H1 (cell line): Measurements from ENCODE around the gene OSTF1. TPM values are rescaled to one million over a fixed set of nuclear protein-coding genes. Genes with fewer than 3 reads are reported as not detected.

Experiments
- CTCF ChIA-PET: fragments of 300-600 bp; sonication (Branson Sonifier 250); formaldehyde crosslinking; loops from one replicate; lab custom pipeline; 2021; ENCODE audit not compliant: partially characterized antibody; lab: Charles Lee
- POLR2A ChIA-PET: fragments of 300-600 bp; sonication (Branson Sonifier 250); formaldehyde crosslinking; loops from one replicate; lab custom pipeline; 2021; ENCODE audit warnings: inconsistent platforms; ENCODE audit not compliant: partially characterized antibody; lab: Charles Lee
- DNase-seq, 2 experiments: peaks; one replicate each; pipeline versions ENCODE4 v3.0.0 to v3.0.0-alpha.2; 2010 to 2022; ENCODE audit warnings: low spot score in 2 of 2, low read depth in 1 of 2, mixed read lengths in 1 of 2
- FAIRE-seq: peaks from 2 replicates; lab custom pipeline; 2011; peaks lifted over from hg19 to GRCh38; lab: Jason Lieb, UNC
- H2AFZ ChIP-seq: 2 replicates; pipeline ENCODE4 v1.8.1; 2012; ENCODE audit warnings: low read length, inconsistent platforms
- H2AK5ac ChIP-seq: 2 replicates; pipeline ENCODE4 v1.6.1; 2013; ENCODE audit warnings: low read depth, low read length
- H2BK120ac ChIP-seq: replicated peaks from 2 replicates; pipeline ENCODE3; 2013; ENCODE audit warnings: low read depth, low read length, inconsistent platforms
- H2BK12ac ChIP-seq: 2 replicates; pipeline ENCODE4 v1.6.1; 2013; ENCODE audit warnings: low read depth, low read length
- H2BK15ac ChIP-seq: 2 replicates; pipeline ENCODE4 v1.6.1; 2013; ENCODE audit warnings: low read length
- H2BK20ac ChIP-seq: 2 replicates; pipeline ENCODE4 v1.6.1; 2013; ENCODE audit warnings: low read length
- H2BK5ac ChIP-seq: 2 replicates; pipeline ENCODE4 v1.6.1; 2013; ENCODE audit warnings: low read depth, low read length
- H3K14ac ChIP-seq: 2 replicates; pipeline ENCODE4 v1.6.1; 2013; ENCODE audit warnings: inconsistent platforms; ENCODE audit not compliant: insufficient read length
- H3K18ac ChIP-seq: 2 replicates; pipeline ENCODE4 v1.6.1; 2013; ENCODE audit warnings: low read length; ENCODE audit errors: extremely low read depth
- H3K23ac ChIP-seq: 2 replicates; pipeline ENCODE4 v1.6.1; 2013; ENCODE audit warnings: inconsistent platforms; ENCODE audit not compliant: insufficient read length
- H3K23me2 ChIP-seq: 2 replicates; pipeline ENCODE4 v1.6.1; 2013; ENCODE audit warnings: low read depth, low read length
- H3K27ac ChIP-seq: 2 replicates; pipeline ENCODE4 v1.6.1; 2011; ENCODE audit warnings: low read depth, low read length, inconsistent platforms
- H3K27me3 ChIP-seq, 4 experiments: replicated peaks in 1 of 4; 1 replicate in 1 of 4; 2 replicates in 3 of 4; pipeline versions ENCODE4 v1.6.1 to v1.8.1; 2011 to 2013; ENCODE audit warnings: low read length in 3 of 4, mild to moderate bottlenecking in 3 of 4, inconsistent platforms in 2 of 4, mixed read lengths in 2 of 4, moderate library complexity in 1 of 4; ENCODE audit not compliant: control insufficient read depth in 3 of 4, insufficient read depth in 3 of 4; ENCODE audit errors: extremely low read depth in 1 of 4
- H3K36me3 ChIP-seq, 4 experiments: 2 replicates each; pipeline versions ENCODE4 v1.6.1 to v1.8.1; 2011 to 2013; ENCODE audit warnings: mild to moderate bottlenecking in 4 of 4, low read length in 3 of 4, moderate library complexity in 2 of 4, control low read depth in 1 of 4, inconsistent platforms in 1 of 4; ENCODE audit not compliant: insufficient read depth in 4 of 4, control insufficient read depth in 2 of 4
- H3K4ac ChIP-seq: replicated peaks from 2 replicates; pipeline ENCODE3; 2013; ENCODE audit warnings: low read length, low read depth, mixed read lengths, inconsistent platforms; ENCODE audit not compliant: insufficient read length
- H3K4me1 ChIP-seq, 4 experiments: replicated peaks in 1 of 4; 1 replicate in 1 of 4; 2 replicates in 3 of 4; pipeline versions ENCODE4 v1.6.1 to v1.8.1; 2011 to 2013; ENCODE audit warnings: low read length in 3 of 4, inconsistent platforms in 2 of 4, mixed read lengths in 1 of 4; ENCODE audit not compliant: insufficient read depth in 4 of 4, control insufficient read depth in 3 of 4
- H3K4me2 ChIP-seq, 2 experiments: 2 replicates each; pipeline versions ENCODE4 v1.6.1 to v1.8.1; 2011 to 2013; ENCODE audit warnings: low read depth in 2 of 2, low read length in 2 of 2, control low read depth in 1 of 2, inconsistent platforms in 1 of 2, mild to moderate bottlenecking in 1 of 2; ENCODE audit not compliant: insufficient read depth in 1 of 2
- H3K4me3 ChIP-seq, 4 experiments: fragments of 200-600, 300-600 bp in 1 of 4; sonication (generic), shearing (Covaris generic), sonication (Bioruptor Twin) in 1 of 4; 2 replicates each; pipeline versions ENCODE4 v1.5.1 to v1.8.1; 2011 to 2016; ENCODE audit warnings: low read length in 4 of 4, low read depth in 3 of 4, control low read depth in 2 of 4, inconsistent platforms in 2 of 4, mild to moderate bottlenecking in 2 of 4, mixed read lengths in 1 of 4, moderate library complexity in 1 of 4; ENCODE audit not compliant: insufficient read depth in 2 of 4; ENCODE audit errors: extremely low read depth in 1 of 4
- H3K56ac ChIP-seq: replicated peaks from 2 replicates; pipeline ENCODE3; 2013; ENCODE audit warnings: low read depth, mild to moderate bottlenecking, mixed read lengths, low read length, inconsistent platforms; ENCODE audit not compliant: insufficient read length
- H3K79me1 ChIP-seq: 2 replicates; pipeline ENCODE4 v1.6.1; 2013; ENCODE audit warnings: low read depth, low read length, control low read depth
- H3K79me2 ChIP-seq, 2 experiments: 2 replicates each; pipeline versions ENCODE4 v1.6.1 to v1.8.1; 2012 to 2013; ENCODE audit warnings: low read length in 2 of 2, mild to moderate bottlenecking in 2 of 2, inconsistent platforms in 1 of 2; ENCODE audit not compliant: insufficient read depth in 2 of 2, control insufficient read depth in 1 of 2
- H3K9ac ChIP-seq, 4 experiments: replicated peaks in 1 of 4; 1 replicate in 1 of 4; 2 replicates in 3 of 4; pipeline versions ENCODE4 v1.6.1 to v1.8.1; 2011 to 2013; ENCODE audit warnings: low read depth in 3 of 4, low read length in 3 of 4, control low read depth in 2 of 4, mild to moderate bottlenecking in 2 of 4, moderate library complexity in 2 of 4, inconsistent platforms in 1 of 4; ENCODE audit errors: extremely low read depth in 1 of 4
- H3K9me3 ChIP-seq, 2 experiments: 2 replicates each; pipeline versions ENCODE4 v1.6.1 to v1.8.1; 2012 to 2013; ENCODE audit warnings: mild to moderate bottlenecking in 2 of 2, moderate library complexity in 2 of 2, control low read depth in 1 of 2, inconsistent platforms in 1 of 2, low read depth in 1 of 2, low read length in 1 of 2, mixed read lengths in 1 of 2; ENCODE audit not compliant: insufficient read depth in 2 of 2
- H4K20me1 ChIP-seq, 2 experiments: replicated peaks in 1 of 2; 2 replicates each; pipeline versions ENCODE3 to v1.8.1; 2011 to 2013; ENCODE audit warnings: inconsistent platforms in 2 of 2, low read length in 2 of 2, mild to moderate bottlenecking in 1 of 2; ENCODE audit not compliant: insufficient read depth in 2 of 2, control insufficient read depth in 1 of 2
- H4K5ac ChIP-seq: 2 replicates; pipeline ENCODE4 v1.6.1; 2013; ENCODE audit warnings: low read length, low read depth, mixed read lengths, inconsistent platforms; ENCODE audit not compliant: insufficient read length
- H4K8ac ChIP-seq: 2 replicates; pipeline ENCODE4 v1.8.0; 2013; ENCODE audit warnings: mild to moderate bottlenecking, moderate library complexity, low read length, inconsistent platforms; ENCODE audit not compliant: insufficient read depth; ENCODE audit errors: extremely low read depth
- H4K91ac ChIP-seq: replicated peaks from 2 replicates; pipeline ENCODE3; 2013; ENCODE audit warnings: low read length, mixed read lengths, inconsistent platforms; ENCODE audit not compliant: insufficient read length
- CBX8 ChIP-seq: fragments of 300-800, 300-1000 bp; sonication (generic); IDR thresholded peaks from 2 replicates; pipeline ENCODE4 v1.7.1; 2016; ENCODE audit warnings: low read depth, low read length, borderline replicate concordance
- EP300 ChIP-seq, 2 experiments: IDR thresholded peaks; 1 replicate in 1 of 2; 2 replicates in 1 of 2; pipeline ENCODE4 v1.6.1; 2011 to 2012; ENCODE audit warnings: low read depth in 2 of 2, low read length in 2 of 2, mild to moderate bottlenecking in 2 of 2, borderline replicate concordance in 1 of 2, inconsistent platforms in 1 of 2, moderate library complexity in 1 of 2
- GTF2F1 ChIP-seq: IDR thresholded peaks from 2 replicates; pipeline ENCODE4 v1.6.1; 2012; ENCODE audit warnings: low read depth, low read length, improper control_type of control experiment, borderline replicate concordance
- JUN ChIP-seq: IDR thresholded peaks from 2 replicates; pipeline ENCODE4 v1.6.1; 2011; ENCODE audit warnings: low read depth, mild to moderate bottlenecking, improper control_type of control experiment, low read length
- POLR2A ChIP-seq, 2 experiments: IDR thresholded peaks; 1 replicate in 1 of 2; 2 replicates in 1 of 2; pipeline ENCODE4 v1.6.1; 2011; ENCODE audit warnings: low read depth in 2 of 2, low read length in 2 of 2, mild to moderate bottlenecking in 2 of 2; ENCODE audit errors: control extremely low read depth in 1 of 2
- RAD21 ChIP-seq, 2 experiments: IDR thresholded peaks in 1 of 2; conservative IDR thresholded peaks in 1 of 2; 2 replicates each; pipeline ENCODE4 v1.6.1; 2011; ENCODE audit warnings: low read depth in 2 of 2, low read length in 2 of 2, improper control_type of control experiment in 1 of 2, inconsistent platforms in 1 of 2, mild to moderate bottlenecking in 1 of 2, moderate library complexity in 1 of 2
- RNF2 ChIP-seq: fragments of 200-900, 300-1000 bp; sonication (generic); IDR thresholded peaks from 2 replicates; pipeline ENCODE4 v1.7.1; 2016; ENCODE audit warnings: borderline replicate concordance, low read depth, mild to moderate bottlenecking, antibody characterized with exemption, low read length; ENCODE audit not compliant: poor library complexity, severe bottlenecking; ENCODE audit errors: missing control alignments
- SAP30 ChIP-seq: fragments of 300-600 bp; sonication (generic); IDR thresholded peaks from 2 replicates; pipeline ENCODE4 v1.7.1; 2012; ENCODE audit warnings: low read length, moderate library complexity, mild to moderate bottlenecking, inconsistent platforms; ENCODE audit not compliant: insufficient read depth, insufficient replicate concordance
- SP2 ChIP-seq: IDR thresholded peaks from 2 replicates; pipeline ENCODE4 v1.6.1; 2012; ENCODE audit warnings: mild to moderate bottlenecking, low read length, inconsistent platforms
- TEAD4 ChIP-seq: IDR thresholded peaks from 2 replicates; pipeline ENCODE4 v1.6.1; 2012; ENCODE audit warnings: low read depth, low read length, inconsistent platforms, mixed read lengths
- WGBS, 2 experiments: shearing (Covaris generic) in 1 of 2; methylation state at CpG; one replicate each; pipeline versions ENCODE4 v1.1.6 to v1.1.7; 2013 to 2015; ENCODE audit warnings: low lambda C conversion rate in 2 of 2, mixed read lengths in 2 of 2, inconsistent platforms in 1 of 2, low coverage in 1 of 2, missing lambda C conversion rate in 1 of 2; ENCODE audit not compliant: insufficient replicate concordance in 2 of 2, insufficient coverage in 1 of 2, insufficient read length in 1 of 2; ENCODE audit errors: extremely low coverage in 1 of 2, missing lambda C conversion rate in 1 of 2; 5-methylcytosine and 5-hydroxymethylcytosine counted together
- polyA plus RNA-seq, 7 experiments: library from polyadenylated mRNA; depleted of rRNA in 3 of 7; stranded (reverse) in 5 of 7; unstranded in 2 of 7; fragments of >200 nt in 5 of 7; fragments of 200-250 nt in 2 of 7; gene quantifications; 1 replicate in 5 of 7; 2 replicates in 1 of 7; 4 replicates in 1 of 7; pipeline versions ENCODE4 v1.2.1 to v1.2.3, GENCODE V29; 2011 to 2013; ENCODE audit warnings: missing spikeins in 2 of 7, mixed read lengths in 2 of 7
- total RNA-seq: library from RNA; stranded (reverse); fragmentation: NEBNext Ultra II Directional; extraction: Animal tissue kit (Norgen Biotek cat#: 25700); gene quantifications from 2 replicates; pipeline ENCODE4 v1.2.1, GENCODE V29; 2021
- TF ChIP-seq, protein P1 (sequence below), 3 experiments: IDR thresholded peaks; 1 replicate in 2 of 3; 2 replicates in 1 of 3; pipeline versions ENCODE4 v1.5.1 to v1.6.1; 2011; ENCODE audit warnings: low read length in 3 of 3, mild to moderate bottlenecking in 3 of 3, inconsistent platforms in 2 of 3, low read depth in 1 of 3, moderate library complexity in 1 of 3; ENCODE audit not compliant: insufficient read depth in 1 of 3; ENCODE audit errors: control extremely low read depth in 1 of 3

Gene OSTF1
- total and polyA plus RNA-seq, 2 of the 8 experiments (the other 6 are each of a cell fraction or from before 2014, with no cell fraction given), result 5.0 to 18.9 TPM

DNA sequence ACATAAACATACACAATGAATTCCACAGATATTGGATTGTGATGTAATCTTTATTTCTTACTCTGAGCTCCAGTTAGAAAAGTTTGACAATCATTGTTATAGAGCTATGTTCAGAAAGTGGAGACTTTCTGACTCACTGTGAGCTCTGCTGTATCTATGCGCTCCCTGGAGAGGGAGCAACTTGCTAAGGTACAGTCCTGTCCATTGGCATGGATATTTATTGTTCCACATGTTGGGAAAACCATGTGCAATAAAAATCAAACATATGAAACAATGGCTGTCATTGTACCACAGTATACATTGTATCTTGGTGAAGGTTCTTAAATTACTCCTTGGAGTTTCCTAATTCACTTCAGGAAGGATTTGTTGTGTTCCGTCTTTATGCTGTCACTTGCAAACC is 27.1 kb upstream of the OSTF1 start:
- H3K4ac ChIP-seq, result no peak overlapping the region
- H3K4me3 ChIP-seq, result no peak overlapping the region
- no peak overlapping the region for H3K4me2 ChIP-seq
- FAIRE-seq (no peak), DNase-seq (no peak)
- no peaks in the 10 kb centered on the region for H4K20me1 ChIP-seq
- H2AK5ac ChIP-seq, result no peak overlapping the region
- H3K4me1 ChIP-seq, result no peaks in the 10 kb centered on the region
- no peaks in the 10 kb centered on the region for H3K79me2 ChIP-seq
- no peak overlapping the region for H3K18ac ChIP-seq
- no peak overlapping the region for H3K23ac ChIP-seq
- ChIA-PET CTCF (no interaction called here), POLR2A (no interaction called here)
- H2AFZ ChIP-seq, result no peak overlapping the region
- H3K14ac ChIP-seq, result no peak overlapping the region
- H4K8ac ChIP-seq, result no peak overlapping the region
- no peak overlapping the region for H2BK12ac ChIP-seq
- H3K9me3 ChIP-seq, result peaks cover 0 to 8% of the 10 kb centered on the region in 2 experiments; a peak in 2 of 4 replicates
- no peak overlapping the region for H2BK120ac ChIP-seq
- H2BK15ac ChIP-seq, result no peak overlapping the region
- H3K36me3 ChIP-seq, result no peaks in the 10 kb centered on the region
- no peaks in the 10 kb centered on the region for H3K23me2 ChIP-seq
- H3K27me3 ChIP-seq, result no peaks in the 10 kb centered on the region
- no peak overlapping the region for H2BK5ac ChIP-seq
- H3K9ac ChIP-seq, result no peak overlapping the region
- no peaks in the 10 kb centered on the region for H3K79me1 ChIP-seq
- H3K27ac ChIP-seq, result no peak overlapping the region
- H4K5ac ChIP-seq, result no peak overlapping the region
- no peak overlapping the region for H3K56ac ChIP-seq
- WGBS, 2 experiments, result 92% methylated on average over 2 of the region's 2 CpGs; no CpG with 5 or more reads in 1 of the 2 experiments
- no peak overlapping the region for H2BK20ac ChIP-seq
- no peak overlapping the region for H4K91ac ChIP-seq
- TF ChIP-seq, protein P1, sequence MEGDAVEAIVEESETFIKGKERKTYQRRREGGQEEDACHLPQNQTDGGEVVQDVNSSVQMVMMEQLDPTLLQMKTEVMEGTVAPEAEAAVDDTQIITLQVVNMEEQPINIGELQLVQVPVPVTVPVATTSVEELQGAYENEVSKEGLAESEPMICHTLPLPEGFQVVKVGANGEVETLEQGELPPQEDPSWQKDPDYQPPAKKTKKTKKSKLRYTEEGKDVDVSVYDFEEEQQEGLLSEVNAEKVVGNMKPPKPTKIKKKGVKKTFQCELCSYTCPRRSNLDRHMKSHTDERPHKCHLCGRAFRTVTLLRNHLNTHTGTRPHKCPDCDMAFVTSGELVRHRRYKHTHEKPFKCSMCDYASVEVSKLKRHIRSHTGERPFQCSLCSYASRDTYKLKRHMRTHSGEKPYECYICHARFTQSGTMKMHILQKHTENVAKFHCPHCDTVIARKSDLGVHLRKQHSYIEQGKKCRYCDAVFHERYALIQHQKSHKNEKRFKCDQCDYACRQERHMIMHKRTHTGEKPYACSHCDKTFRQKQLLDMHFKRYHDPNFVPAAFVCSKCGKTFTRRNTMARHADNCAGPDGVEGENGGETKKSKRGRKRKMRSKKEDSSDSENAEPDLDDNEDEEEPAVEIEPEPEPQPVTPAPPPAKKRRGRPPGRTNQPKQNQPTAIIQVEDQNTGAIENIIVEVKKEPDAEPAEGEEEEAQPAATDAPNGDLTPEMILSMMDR (IDR thresholded peaks at IDR 0.05; ENCODE audit: control extremely low read depth in 1 of 3, insufficient read depth in 1 of 3, low read depth in 1 of 3, low read length in 3 of 3), result no peak
- no peak for TF ChIP-seq JUN
- TF ChIP-seq SP2, result no peak
- TF ChIP-seq RAD21 (IDR thresholded peaks at IDR 0.05 in 1 of 2, conservative IDR thresholded peaks at IDR 0.05 in 1 of 2; ENCODE audit: low read depth in 2 of 2, low read length in 2 of 2), result no peak
- no peak for TF ChIP-seq RNF2
- TF ChIP-seq EP300 (IDR thresholded peaks at IDR 0.05; ENCODE audit: borderline replicate concordance in 1 of 2, low read depth in 2 of 2, low read length in 2 of 2), result no peak
- no peak for TF ChIP-seq TEAD4
- TF ChIP-seq POLR2A (IDR thresholded peaks at IDR 0.05; ENCODE audit: control extremely low read depth in 1 of 2, low read depth in 2 of 2, low read length in 2 of 2), result no peak
- TF ChIP-seq SAP30, result no peak
- no peak for TF ChIP-seq CBX8
- no peak for TF ChIP-seq GTF2F1
